Measurements from ENCODE around the gene EDARADD. TPM values are rescaled to one million over a fixed set of nuclear protein-coding genes. Genes with fewer than 3 reads are reported as not detected.

Gene EDARADD
- 2.4 and 10.0 TPM in 2 replicates for total RNA-seq

GRCh38 chr1:236393681-236394481 is at the start of gene EDARADD:
Gene EDARADD (plus strand): TSS chr1:236394286. CDS start chr1:236394445, 159 bp downstream.

GRCh38 chr1:236523704-236524141 is 129.6 kb downstream of the EDARADD start, which contains the start of gene LGALS8:
Gene LGALS8 (plus strand): TSS chr1:236523982. CDS start chr1:236526071, 2,089 bp downstream.

Other genes with a start within 250 kb of the EDARADD start
- gene ERO1B, start 112.3 kb upstream of the EDARADD start, total RNA-seq, result 7.2 and 7.9 TPM in 2 replicates
- 37.6 and 94.0 TPM in 2 replicates for gene LGALS8, start 129.7 kb downstream of the EDARADD start, total RNA-seq
- 49.2 and 63.1 TPM in 2 replicates for gene HEATR1, start 210.2 kb downstream of the EDARADD start, total RNA-seq